Measurements from ENCODE around the gene RABGAP1L.

- TF ChIP-seq POLR2A (IDR thresholded peaks at IDR 0.05; ENCODE audit: low read depth, low read length) (no peak), CTCF (IDR thresholded peaks at IDR 0.05; ENCODE audit: extremely low read depth in 1 of 2, insufficient read depth in 1 of 2, low read depth in 1 of 2, low read length in 2 of 2) (no peak), FOS (IDR thresholded peaks at IDR 0.05; ENCODE audit: borderline replicate concordance, insufficient read depth, low read length) (no peak), POLR2AphosphoS5 (IDR thresholded peaks at IDR 0.05; ENCODE audit: insufficient read depth, low read depth, low read length) (no peak), MYC (IDR thresholded peaks at IDR 0.05; ENCODE audit: low read depth, low read length) (no peak), EZH2 (IDR thresholded peaks at IDR 0.05; ENCODE audit: borderline replicate concordance, low read depth, low read length, severe bottlenecking) (no peak), JUN (IDR thresholded peaks at IDR 0.05; ENCODE audit: borderline replicate concordance, insufficient read depth, insufficient read length, low read depth) (no peak), GATA2 (IDR thresholded peaks at IDR 0.05; ENCODE audit: insufficient read depth, insufficient read length, low read depth, low read length) (no peak)
- TF ChIP-seq, protein P1, sequence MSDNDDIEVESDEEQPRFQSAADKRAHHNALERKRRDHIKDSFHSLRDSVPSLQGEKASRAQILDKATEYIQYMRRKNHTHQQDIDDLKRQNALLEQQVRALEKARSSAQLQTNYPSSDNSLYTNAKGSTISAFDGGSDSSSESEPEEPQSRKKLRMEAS (IDR thresholded peaks at IDR 0.05; ENCODE audit: insufficient read depth, insufficient read length) = no peak
Measured at GRCh38 chr1:174286042-174286441, 126.7 kb downstream of the RABGAP1L start.

All from endothelial cell of umbilical vein (primary cell).